ENCODE results near the gene PAIP1. TPM values are rescaled to one million over a fixed set of nuclear protein-coding genes. Genes with fewer than 3 reads are reported as not detected.

Gene PAIP1
- total and polyA plus RNA-seq, 2 donors (not counting 3 experiments of a cell fraction or from before 2014, with no cell fraction given) = 69.1 to 90.1 TPM

DNA sequence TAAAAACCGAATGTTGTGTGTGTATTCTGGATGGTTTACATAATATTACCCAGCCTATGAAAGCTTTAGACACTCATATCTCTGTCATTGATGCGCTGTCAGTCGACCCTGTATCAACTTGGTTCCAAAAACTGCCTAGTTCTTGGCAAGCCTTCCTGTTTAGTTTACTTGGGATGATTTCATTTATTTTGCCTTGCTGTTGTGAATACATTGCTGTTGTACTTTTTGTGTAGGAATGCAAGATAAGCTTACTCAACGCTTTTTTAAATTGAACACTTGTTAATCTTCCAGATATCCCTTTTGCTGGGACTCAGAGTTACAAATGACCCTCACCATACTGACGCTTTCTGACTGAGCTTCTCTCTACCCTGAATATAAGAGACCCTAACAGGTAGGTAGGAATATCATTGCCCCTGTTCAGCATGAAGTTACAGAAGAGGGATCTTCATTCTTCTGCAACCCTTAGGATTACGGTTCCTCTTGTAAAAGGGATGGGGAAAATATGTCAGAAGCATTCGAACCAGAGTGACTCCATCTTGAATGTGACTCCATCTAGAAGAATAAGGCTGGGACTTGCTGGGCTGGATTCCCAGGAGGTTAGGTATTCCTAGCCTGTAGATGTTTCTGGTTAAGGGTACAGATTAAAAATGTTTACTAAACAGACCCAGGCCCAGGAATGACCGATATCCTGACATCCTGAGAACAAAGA, 13.7 kb upstream of the PAIP1 start:
- H3K36me3 ChIP-seq (ENCODE audit: control insufficient read depth in 2 of 2, extremely low read depth in 1 of 2, insufficient read depth in 2 of 2, low read length in 2 of 2) = peaks cover 0 to 2% of the 10 kb centered on the region in 2 experiments
- no peak for FAIRE-seq
- dilution Hi-C loops (cut with MboI; ENCODE audit: extremely low pct_ligation_motif_present, low sequenced_read_pairs) (no loop called here), intact Hi-C loops (cut with micrococcal nuclease) (no loop called here)
- no peak overlapping the region for H3K4me2 ChIP-seq (ENCODE audit: insufficient read depth, low read length)
- POLR2A ChIA-PET = no interaction called here
- DNase-seq (ENCODE audit: low read depth, low spot score) = no peak
- H3K4me3 ChIP-seq (replicated peaks in 1 of 3; ENCODE audit: insufficient read depth in 1 of 3, low read depth in 1 of 3, low read length in 3 of 3) = no peak overlapping the region
- H3K9ac ChIP-seq (replicated peaks; ENCODE audit: extremely low read depth, insufficient read depth, low read length) = no peak overlapping the region
- no peaks in the 10 kb centered on the region for H3K4me1 ChIP-seq (ENCODE audit: control insufficient read depth, extremely low read depth, insufficient read depth, low read length)
- TF ChIP-seq POLR2AphosphoS5 (IDR thresholded peaks at IDR 0.05; ENCODE audit: insufficient read depth, low read depth, low read length) = no peak
- TF ChIP-seq, protein P1, sequence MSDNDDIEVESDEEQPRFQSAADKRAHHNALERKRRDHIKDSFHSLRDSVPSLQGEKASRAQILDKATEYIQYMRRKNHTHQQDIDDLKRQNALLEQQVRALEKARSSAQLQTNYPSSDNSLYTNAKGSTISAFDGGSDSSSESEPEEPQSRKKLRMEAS (IDR thresholded peaks at IDR 0.05; ENCODE audit: insufficient read depth, insufficient read length) = no peak
- TF ChIP-seq EZH2 (IDR thresholded peaks at IDR 0.05; ENCODE audit: borderline replicate concordance, low read depth, low read length, severe bottlenecking) = no peak
- no peak for TF ChIP-seq POLR2A (IDR thresholded peaks at IDR 0.05; ENCODE audit: low read depth, low read length)
- TF ChIP-seq FOS (IDR thresholded peaks at IDR 0.05; ENCODE audit: borderline replicate concordance, insufficient read depth, low read length) = no peak
- TF ChIP-seq MYC (IDR thresholded peaks at IDR 0.05; ENCODE audit: low read depth, low read length) = no peak
- TF ChIP-seq, protein P2, sequence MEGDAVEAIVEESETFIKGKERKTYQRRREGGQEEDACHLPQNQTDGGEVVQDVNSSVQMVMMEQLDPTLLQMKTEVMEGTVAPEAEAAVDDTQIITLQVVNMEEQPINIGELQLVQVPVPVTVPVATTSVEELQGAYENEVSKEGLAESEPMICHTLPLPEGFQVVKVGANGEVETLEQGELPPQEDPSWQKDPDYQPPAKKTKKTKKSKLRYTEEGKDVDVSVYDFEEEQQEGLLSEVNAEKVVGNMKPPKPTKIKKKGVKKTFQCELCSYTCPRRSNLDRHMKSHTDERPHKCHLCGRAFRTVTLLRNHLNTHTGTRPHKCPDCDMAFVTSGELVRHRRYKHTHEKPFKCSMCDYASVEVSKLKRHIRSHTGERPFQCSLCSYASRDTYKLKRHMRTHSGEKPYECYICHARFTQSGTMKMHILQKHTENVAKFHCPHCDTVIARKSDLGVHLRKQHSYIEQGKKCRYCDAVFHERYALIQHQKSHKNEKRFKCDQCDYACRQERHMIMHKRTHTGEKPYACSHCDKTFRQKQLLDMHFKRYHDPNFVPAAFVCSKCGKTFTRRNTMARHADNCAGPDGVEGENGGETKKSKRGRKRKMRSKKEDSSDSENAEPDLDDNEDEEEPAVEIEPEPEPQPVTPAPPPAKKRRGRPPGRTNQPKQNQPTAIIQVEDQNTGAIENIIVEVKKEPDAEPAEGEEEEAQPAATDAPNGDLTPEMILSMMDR (IDR thresholded peaks at IDR 0.05; ENCODE audit: extremely low read depth in 1 of 2, insufficient read depth in 1 of 2, low read depth in 1 of 2, low read length in 2 of 2) = no peak
- no peak for TF ChIP-seq JUN (IDR thresholded peaks at IDR 0.05; ENCODE audit: borderline replicate concordance, insufficient read depth, insufficient read length, low read depth)
- BruUV-seq (replicated peaks) = no TSS peak
- no peak overlapping the region for H2AFZ ChIP-seq (ENCODE audit: low read depth, low read length)
- H3K79me2 ChIP-seq (ENCODE audit: control insufficient read depth, insufficient read depth, low read length) = no peaks in the 10 kb centered on the region
- H3K9me3 ChIP-seq (replicated peaks; ENCODE audit: control insufficient read depth, insufficient read depth, low read length) = no peaks in the 10 kb centered on the region
- no peak overlapping the region for H3K27ac ChIP-seq (ENCODE audit: insufficient read depth, low read depth, low read length)
- no peaks in the 10 kb centered on the region for H4K20me1 ChIP-seq (replicated peaks; ENCODE audit: control insufficient read depth, extremely low read depth, insufficient read depth, low read length)
- H3K9me1 ChIP-seq (replicated peaks; ENCODE audit: control insufficient read depth, extremely low read depth, insufficient read depth, low read length) = no peaks in the 10 kb centered on the region
- H3K27me3 ChIP-seq (ENCODE audit: control insufficient read depth in 2 of 2, insufficient read depth in 2 of 2, low read length in 2 of 2) = no peaks in the 10 kb centered on the region
- CTCF ChIA-PET = interaction anchor here (1.4 kb wide), 1 partner anchor 9 kb away, joined by 4 read pairs; no protein-coding TSS in a partner anchor
